ENCODE data around the gene TNNI3.

The TNNI3 gene

DNA sequence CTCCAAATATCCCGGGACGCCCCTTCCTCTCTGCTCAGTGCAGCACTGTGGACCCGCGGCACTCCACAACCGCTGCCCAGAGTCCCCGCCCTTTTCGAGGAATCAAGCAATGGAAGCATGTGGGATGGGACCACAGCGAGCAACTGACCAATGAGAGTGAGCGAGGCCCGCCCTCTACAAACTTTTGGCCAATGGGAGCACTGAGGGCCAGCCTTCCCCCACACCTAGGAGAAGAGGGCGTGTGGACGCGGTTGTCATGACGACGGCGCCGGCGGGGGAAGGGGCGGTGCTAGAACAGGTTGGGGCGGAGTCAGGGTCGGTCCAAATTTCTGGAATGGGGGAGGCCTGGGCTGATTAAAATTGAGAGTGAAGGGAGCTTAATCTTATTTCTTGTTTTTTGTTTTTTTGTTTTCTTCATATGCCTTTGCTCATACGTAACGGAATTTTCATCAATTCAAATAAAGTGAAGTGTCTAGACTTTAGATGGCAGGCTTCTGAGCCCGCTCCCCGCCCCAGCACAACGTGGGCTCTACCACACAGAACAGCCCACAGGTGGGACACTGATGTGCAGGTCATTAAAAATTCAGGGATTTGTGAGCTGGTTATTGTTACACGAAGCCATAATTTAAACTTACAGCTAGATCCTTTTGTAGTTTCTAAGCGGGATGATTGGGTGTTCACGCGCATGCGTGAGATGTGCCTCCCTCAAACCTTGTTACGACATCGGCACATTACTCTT lies 9.2 kb upstream of the TNNI3 start, which contains the start of gene DNAAF3:
TSS of gene DNAAF3 (minus strand) at position 84 of the 739 bp plus-strand sequence. CDS start 200 bp downstream, outside the sequence.
- in situ Hi-C loops (cut with HindIII; ENCODE audit: low sequenced_read_pairs) = no loop called here
- DNase-seq (ENCODE audit: low read depth, low spot score) = peak; percentile 98
- H3K4me3 ChIP-seq (ENCODE audit: low read depth, low read length) = peak within 1 kb of the TSS; percentile 51
- TF ChIP-seq, protein P1, sequence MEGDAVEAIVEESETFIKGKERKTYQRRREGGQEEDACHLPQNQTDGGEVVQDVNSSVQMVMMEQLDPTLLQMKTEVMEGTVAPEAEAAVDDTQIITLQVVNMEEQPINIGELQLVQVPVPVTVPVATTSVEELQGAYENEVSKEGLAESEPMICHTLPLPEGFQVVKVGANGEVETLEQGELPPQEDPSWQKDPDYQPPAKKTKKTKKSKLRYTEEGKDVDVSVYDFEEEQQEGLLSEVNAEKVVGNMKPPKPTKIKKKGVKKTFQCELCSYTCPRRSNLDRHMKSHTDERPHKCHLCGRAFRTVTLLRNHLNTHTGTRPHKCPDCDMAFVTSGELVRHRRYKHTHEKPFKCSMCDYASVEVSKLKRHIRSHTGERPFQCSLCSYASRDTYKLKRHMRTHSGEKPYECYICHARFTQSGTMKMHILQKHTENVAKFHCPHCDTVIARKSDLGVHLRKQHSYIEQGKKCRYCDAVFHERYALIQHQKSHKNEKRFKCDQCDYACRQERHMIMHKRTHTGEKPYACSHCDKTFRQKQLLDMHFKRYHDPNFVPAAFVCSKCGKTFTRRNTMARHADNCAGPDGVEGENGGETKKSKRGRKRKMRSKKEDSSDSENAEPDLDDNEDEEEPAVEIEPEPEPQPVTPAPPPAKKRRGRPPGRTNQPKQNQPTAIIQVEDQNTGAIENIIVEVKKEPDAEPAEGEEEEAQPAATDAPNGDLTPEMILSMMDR (IDR thresholded peaks at IDR 0.05; ENCODE audit: low read depth, low read length) = no peak

GRCh38 chr19:55165952-55166529 lies 8.5 kb upstream of the TNNI3 start:
- peak; percentile 82 for DNase-seq (ENCODE audit: low read depth, low spot score)
- in situ Hi-C loops (cut with HindIII; ENCODE audit: low sequenced_read_pairs) = no loop called here
- peak overlapping the region; percentile 51 for H3K4me3 ChIP-seq (ENCODE audit: low read depth, low read length)
- TF ChIP-seq, protein P1 (IDR thresholded peaks at IDR 0.05; ENCODE audit: low read depth, low read length) = peak; percentile 79

DNA sequence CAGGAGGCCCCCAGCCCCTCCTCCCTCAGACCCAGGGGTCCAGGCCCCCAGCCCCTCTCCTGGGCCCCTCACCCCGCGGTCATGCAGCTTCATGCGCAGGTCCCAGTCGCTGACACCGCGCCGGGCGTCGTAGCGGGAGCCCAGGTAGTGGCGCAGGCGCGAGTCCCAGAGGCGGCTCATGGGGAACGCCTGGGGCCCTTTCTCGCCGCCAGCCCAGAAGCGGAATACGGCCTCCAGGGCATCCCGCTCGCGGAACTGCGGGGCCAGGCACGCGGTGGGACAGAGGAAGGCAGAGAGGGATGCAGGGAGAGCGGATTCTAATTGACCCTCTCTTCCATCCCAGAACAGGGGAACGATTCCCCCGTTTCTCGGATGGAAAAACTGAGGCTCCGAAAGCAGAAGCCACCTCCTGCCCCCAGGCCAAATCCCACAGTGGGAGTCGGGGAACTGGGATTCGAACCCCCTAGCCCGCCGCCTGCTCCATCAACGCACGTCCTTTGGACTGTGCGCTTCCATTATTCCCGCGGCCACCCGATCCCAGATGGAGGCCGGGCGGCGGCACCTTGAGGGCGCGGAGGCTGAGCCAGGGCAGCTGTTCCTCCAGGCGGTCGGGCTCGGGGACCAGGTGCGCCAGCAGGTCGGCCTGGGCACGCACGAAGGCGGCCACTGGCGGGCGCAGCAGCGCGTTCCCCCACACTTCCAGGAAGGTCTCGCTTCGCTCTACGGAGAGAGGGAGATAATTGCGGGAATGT lies 4.2 kb upstream of the TNNI3 start:
- H3K4me3 ChIP-seq (ENCODE audit: low read depth, low read length) = no peak overlapping the region
- TF ChIP-seq, protein P1 (IDR thresholded peaks at IDR 0.05; ENCODE audit: low read depth, low read length) = no peak
- no peak for DNase-seq (ENCODE audit: low read depth, low spot score)
- in situ Hi-C loops (cut with HindIII; ENCODE audit: low sequenced_read_pairs) = no loop called here

DNA sequence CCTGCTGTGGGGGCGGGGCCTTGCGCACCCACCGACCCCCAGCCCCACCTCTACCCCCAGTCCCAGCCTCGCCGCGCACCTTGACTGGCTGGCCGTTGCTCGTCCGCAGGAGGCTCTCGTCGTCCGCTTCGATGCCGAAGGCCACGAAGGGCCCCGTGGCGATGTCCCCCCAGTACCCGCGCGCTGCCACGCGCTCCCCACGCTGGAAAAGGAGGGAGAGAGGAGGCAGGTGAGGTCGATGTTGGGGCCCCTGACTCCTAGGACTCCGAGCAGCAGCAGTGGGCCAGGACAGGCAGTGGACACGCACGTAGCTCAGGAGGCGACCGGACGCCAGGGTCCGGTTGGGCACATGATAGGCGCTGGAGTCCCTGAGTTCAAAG lies 3.4 kb upstream of the TNNI3 start:
- in situ Hi-C loops (cut with HindIII; ENCODE audit: low sequenced_read_pairs) = no loop called here
- TF ChIP-seq, protein P1 (IDR thresholded peaks at IDR 0.05; ENCODE audit: low read depth, low read length) = no peak
- no peak for DNase-seq (ENCODE audit: low read depth, low spot score)
- H3K4me3 ChIP-seq (ENCODE audit: low read depth, low read length) = no peak overlapping the region

DNA sequence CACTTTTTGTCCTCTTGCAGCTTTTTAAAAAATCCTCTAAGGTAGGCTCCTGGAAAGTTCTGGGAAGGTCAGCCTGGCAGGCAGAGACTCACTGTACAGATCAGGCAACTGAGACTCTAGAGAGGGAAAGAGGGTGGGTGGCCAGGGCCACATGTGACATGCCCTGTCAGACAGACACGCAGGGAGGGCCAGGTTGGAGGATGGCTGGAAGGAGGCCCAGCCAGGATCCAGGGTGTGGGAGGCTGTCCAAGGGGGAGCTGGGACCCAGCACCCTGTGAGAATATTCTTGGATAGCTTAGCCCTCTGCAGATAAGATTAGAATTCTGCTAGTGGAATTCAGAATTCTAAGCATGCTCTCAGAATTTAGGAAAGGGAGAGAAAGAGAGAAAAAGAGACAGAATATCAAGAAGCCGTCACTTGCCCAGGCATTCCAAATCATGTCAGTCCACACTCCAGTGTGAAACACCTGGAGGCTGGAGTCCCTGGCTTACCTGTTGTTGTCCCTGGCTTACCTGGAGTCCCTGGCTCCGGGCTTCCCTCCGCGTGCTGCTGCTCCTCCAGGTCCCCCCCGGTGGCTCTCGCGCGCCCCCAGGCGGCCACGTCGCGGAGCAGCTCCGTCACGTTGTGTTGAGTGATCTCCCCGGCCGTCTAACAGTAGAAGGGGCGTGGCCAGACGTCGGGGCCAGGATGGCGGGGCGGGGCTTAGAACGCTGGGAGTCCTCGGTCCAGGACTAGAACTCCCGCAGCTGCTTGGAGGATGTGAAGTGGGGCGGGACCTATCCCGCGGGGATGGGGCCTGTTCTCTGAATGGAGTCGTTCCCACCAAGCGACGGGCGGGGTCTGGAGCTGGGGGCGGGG lies 2.8 kb upstream of the TNNI3 start:
- in situ Hi-C loops (cut with HindIII; ENCODE audit: low sequenced_read_pairs) = no loop called here
- TF ChIP-seq, protein P1 (IDR thresholded peaks at IDR 0.05; ENCODE audit: low read depth, low read length) = peak; percentile 92
- peak; percentile 72 for DNase-seq (ENCODE audit: low read depth, low spot score)
- H3K4me3 ChIP-seq (ENCODE audit: low read depth, low read length) = no peak overlapping the region
